ENCODE measurements around the gene ISLR2.

Gene ISLR2

GRCh38 chr15:74120426-74120825, 10.0 kb upstream of the ISLR2 start:
- no peak overlapping the region for H3K4me3 ChIP-seq (replicated peaks in 1 of 2; ENCODE audit: low read depth in 2 of 2, low read length in 2 of 2)
- no peak for DNase-seq (ENCODE audit: low read depth in 2 of 2)
- no peak for TF ChIP-seq CTCF (IDR thresholded peaks at IDR 0.05; ENCODE audit: low read depth, low read length)

GRCh38 chr15:74121039-74121438, 9.3 kb upstream of the ISLR2 start:
- no peak overlapping the region for H3K4me3 ChIP-seq (replicated peaks in 1 of 2; ENCODE audit: low read depth in 2 of 2, low read length in 2 of 2)
- TF ChIP-seq CTCF (IDR thresholded peaks at IDR 0.05; ENCODE audit: low read depth, low read length) = no peak

GRCh38 chr15:74121858-74122257, 8.5 kb upstream of the ISLR2 start:
- TF ChIP-seq CTCF (IDR thresholded peaks at IDR 0.05; ENCODE audit: low read depth, low read length) = no peak
- H3K4me3 ChIP-seq (replicated peaks in 1 of 2; ENCODE audit: low read depth in 2 of 2, low read length in 2 of 2) = no peak overlapping the region
- no peak for DNase-seq (ENCODE audit: low read depth in 2 of 2)

More at GRCh38 chr15:74121039-74121438, 9.3 kb upstream of the ISLR2 start:
- DNase-seq (ENCODE audit: low read depth in 2 of 2) = no peak

- TF ChIP-seq CTCF (IDR thresholded peaks at IDR 0.05; ENCODE audit: low read depth, low read length) = no peak
- no peak overlapping the region for H3K4me3 ChIP-seq (replicated peaks in 1 of 2; ENCODE audit: low read depth in 2 of 2, low read length in 2 of 2)
- DNase-seq (ENCODE audit: low read depth in 2 of 2) = no peak
These were observed 7.8 kb upstream of the ISLR2 start for GRCh38 chr15:74122403-74123130.

GRCh38 chr15:74123131-74123429, 7.3 kb upstream of the ISLR2 start:
- H3K4me3 ChIP-seq (replicated peaks in 1 of 2; ENCODE audit: low read depth in 2 of 2, low read length in 2 of 2) = no peak overlapping the region
- TF ChIP-seq CTCF (IDR thresholded peaks at IDR 0.05; ENCODE audit: low read depth, low read length) = no peak
- no peak for DNase-seq (ENCODE audit: low read depth in 2 of 2)

GRCh38 chr15:74123658-74124057, 6.7 kb upstream of the ISLR2 start:
- no peak for TF ChIP-seq CTCF (IDR thresholded peaks at IDR 0.05; ENCODE audit: low read depth, low read length)
- no peak overlapping the region for H3K4me3 ChIP-seq (replicated peaks in 1 of 2; ENCODE audit: low read depth in 2 of 2, low read length in 2 of 2)
- DNase-seq (ENCODE audit: low read depth in 2 of 2) = no peak

GRCh38 chr15:74124196-74124595, 6.2 kb upstream of the ISLR2 start:
- no peak overlapping the region for H3K4me3 ChIP-seq (replicated peaks in 1 of 2; ENCODE audit: low read depth in 2 of 2, low read length in 2 of 2)
- no peak for DNase-seq (ENCODE audit: low read depth in 2 of 2)
- no peak for TF ChIP-seq CTCF (IDR thresholded peaks at IDR 0.05; ENCODE audit: low read depth, low read length)
